ENCODE results near the gene ZW10.
"Not testable (repeated sequence)": the region's sequence is repeated elsewhere in the genome, so short reads cannot be mapped to it uniquely, and the experiment has no call there.

Gene ZW10

DNA sequence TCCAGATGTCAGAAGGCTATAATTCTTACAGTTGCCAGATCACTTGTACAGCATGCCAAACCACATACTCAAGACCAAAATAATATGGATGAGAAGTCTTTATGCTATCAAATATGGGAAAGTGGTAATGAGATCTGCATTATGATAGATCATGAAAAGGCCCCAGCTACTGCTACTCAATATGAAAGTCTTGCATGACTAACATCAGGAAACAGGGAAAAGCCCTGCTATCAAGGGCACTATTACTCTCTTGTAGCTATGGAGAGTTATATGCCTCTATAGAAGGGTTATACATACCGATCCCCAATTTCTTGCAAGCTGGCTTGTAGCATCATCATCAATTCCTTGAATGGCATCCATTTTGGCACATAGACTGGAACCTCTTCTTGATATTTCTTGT is 37.2 kb downstream of the ZW10 start:
- DNase-seq: no peak

DNA sequence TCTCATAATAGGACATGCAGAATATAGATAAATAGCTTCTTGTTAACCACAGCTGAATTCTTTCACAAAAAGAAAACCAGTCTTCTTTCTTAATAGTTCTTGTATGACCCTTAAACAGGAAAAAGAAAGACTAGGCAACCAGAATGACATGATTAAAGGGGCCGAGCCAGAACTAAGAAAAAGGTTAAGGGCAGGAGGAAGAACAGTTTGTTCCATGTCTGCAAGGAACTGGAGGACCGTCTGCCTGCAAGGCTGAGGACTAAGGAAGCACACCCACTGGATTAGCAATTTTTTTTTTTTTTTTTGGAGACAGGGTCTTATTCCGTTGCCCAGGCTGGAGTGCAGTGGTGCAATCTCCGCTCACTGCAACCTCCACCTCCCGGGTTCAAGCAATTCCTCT is 41.4 kb downstream of the ZW10 start:
- DNase-seq: no peak

DNA sequence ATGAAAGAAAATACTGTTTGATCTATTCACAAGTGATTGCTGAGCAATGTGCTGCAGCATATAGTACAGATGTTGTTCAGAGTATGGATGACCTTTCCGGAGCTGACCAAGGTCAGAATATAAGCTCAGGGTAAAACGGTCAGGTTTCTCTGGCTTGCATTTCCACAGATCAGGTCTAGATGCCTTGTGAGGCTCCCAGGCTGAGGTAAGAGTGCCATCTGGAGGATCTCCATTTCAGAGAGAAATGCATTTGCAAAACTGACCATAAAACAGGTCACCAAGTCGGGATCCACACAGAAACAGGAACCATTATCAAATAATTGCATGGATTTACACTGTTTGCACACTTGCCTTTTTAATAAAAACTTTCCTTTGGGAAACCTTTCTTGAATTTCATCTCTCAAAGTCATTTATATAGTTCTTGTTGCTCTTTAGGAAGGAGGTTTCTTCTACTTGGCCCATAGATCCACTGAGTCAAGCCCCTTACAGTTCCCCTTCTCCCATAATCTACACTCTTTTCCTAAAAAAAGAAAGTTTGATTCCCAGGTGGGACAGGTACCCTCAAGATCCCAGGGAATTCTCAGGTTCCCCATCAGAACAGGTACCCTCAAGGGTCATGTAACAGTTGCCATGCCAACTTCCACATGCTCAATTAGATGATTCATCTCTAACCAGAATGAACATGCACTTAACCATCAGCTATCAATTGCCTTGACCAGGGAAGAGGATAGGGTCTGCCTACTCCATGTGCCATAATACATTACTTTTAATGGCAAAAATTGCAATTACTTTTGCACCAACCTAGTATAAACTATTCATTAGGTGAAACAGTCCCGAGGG is 42.4 kb downstream of the ZW10 start:
- DNase-seq: peak; percentile 5

DNA sequence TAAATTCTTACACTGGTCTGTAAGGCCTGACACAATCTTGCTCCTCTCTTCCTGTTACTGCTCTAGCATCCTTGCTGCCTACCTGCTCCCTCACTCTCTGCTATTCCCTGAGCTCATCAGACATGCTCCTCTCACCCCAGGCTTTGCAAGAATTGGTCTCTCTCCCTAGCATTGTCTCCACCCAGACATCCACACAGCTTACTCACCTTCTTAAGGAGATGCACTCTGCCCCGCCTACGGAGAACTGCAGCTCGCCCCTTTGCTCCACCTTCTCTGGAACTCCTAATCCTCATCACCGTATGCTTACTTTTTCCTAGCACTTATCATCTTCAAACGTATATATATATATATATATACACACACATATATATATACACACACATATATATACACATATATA is 44.0 kb downstream of the ZW10 start:
- DNase-seq: no peak

DNA sequence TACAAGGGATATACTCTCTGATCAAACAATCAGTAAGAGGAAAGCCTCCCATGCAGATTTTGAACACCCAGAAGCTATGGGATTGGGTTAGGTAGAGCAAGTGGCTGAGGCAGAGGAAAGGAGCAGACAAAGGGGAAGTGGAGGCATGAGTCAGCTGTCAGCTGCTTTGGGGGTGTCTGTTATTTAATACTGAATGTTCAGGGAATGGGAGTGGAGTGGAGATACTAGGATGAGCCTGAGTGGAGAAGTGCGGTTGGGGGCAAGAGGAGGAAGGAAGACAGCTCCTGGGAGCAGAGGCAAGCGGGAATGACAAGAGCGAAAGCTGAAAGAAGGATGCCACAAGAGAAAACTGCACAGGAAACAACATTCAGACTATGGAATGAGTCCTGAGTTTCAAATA is 44.7 kb downstream of the ZW10 start:
- DNase-seq: no peak

DNA sequence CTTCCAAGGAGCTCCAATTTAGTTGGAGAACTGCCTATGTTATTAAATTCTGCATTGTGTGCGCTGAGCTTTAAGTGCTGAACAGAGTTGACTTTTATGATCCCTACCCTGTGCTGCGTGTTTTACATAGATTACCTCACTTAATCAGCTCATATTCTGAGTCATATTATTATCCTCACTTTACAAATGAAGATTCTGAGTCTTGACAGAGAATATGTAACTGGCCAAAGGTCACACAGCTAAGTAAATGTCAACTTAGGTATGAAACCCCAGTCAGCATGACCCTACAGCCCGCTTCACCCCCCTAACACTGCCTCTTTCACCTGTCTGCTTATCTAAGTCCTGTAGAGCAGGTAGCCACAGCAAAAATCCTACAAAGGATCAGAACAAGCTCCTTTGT is 47.6 kb downstream of the ZW10 start:
- no peak for DNase-seq

DNA sequence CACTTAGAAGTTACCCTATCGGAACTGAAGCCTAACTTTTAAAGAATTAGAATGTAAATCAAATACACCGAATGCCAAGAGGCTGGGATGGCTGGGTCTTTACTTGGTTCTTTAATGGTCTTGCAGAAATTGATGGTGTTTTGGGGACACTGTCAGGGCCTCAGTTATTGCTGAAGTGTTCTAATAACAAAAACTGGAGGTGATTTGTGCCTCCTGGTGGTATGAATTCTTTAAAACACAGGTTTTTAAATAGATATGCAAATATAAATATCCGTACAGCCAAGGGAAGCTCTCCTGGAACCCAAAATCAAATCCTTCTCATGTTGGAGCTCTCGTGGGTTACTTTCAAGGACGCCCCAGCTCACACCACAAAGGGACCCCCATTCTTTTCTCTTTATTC is 48.1 kb downstream of the ZW10 start:
- DNase-seq: no peak

DNA sequence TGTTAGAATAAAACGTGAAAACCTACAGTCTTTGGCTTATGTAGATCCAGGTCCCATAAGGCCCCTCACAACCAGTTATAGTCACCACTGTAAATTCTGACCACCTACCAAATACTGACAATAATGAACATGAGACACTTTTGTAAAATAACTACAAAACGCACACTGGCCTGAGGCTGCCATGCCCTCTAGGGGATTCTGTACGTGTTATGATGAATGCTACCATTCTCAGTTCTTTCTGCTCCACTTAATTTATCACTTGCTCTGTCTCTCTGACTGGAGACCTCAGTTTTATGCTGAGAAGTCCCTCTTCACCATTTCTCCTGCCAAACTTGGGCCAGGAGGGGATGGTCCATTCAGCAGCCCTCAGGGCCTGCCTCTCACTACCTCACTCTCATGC is 48.7 kb downstream of the ZW10 start:
- DNase-seq: no peak

DNA sequence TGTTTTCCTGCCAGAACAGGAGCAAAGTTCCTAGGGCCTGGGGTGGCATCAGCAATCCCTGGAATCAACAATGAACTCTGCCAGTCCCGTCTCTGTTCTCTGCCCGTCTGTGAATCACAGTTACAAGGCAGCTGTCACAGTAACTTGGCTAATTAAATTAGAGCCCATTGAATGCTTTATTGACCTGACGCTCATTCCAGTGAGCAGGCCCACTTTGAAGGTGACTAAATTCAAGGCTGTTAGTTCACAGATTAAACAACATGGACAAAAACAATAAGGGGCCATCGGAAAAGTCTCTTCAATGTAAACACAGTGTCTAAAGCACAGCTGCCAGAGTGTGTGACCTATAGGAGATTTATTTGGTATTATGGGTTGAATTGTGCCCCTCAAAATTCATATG is 49.7 kb downstream of the ZW10 start:
- no peak for DNase-seq

DNA sequence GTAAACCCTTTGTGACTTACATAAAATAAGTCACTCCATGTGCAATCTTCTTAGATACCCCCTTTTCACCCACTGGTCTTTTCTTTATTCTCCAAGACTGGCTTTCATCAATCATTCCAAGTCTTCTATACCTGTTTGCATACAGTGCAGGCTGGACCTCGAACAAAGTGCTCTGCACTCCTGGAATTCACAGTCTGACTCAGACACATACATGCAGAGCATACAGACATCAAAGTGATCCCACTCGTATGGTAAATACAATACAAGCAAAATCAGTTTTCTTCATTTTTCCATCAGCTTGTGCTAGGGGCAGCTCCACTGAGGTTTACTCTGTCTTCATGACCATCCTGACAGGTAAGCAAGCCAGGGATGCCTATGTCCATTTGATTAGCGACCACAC is 50.6 kb downstream of the ZW10 start:
- no peak for DNase-seq

DNA sequence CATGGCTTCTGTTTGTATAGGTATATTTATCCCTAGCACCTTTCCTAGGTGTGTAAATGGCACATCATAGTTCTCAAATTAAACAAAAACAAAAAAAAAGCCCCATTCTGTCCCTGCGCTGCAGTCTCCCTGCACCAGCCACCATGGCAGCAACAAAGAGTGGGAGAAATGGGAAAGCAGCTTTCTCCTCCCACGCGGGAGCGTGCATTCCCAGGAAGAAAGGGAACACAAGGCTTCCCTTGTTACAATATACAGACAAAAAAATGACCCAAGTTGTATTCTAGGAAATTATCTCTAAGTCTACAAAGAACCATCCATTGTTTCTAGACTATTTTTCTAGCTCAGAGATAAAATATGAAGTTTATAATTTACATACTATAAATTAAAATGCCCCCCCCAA is 51.3 kb downstream of the ZW10 start:
- DNase-seq: no peak

DNA sequence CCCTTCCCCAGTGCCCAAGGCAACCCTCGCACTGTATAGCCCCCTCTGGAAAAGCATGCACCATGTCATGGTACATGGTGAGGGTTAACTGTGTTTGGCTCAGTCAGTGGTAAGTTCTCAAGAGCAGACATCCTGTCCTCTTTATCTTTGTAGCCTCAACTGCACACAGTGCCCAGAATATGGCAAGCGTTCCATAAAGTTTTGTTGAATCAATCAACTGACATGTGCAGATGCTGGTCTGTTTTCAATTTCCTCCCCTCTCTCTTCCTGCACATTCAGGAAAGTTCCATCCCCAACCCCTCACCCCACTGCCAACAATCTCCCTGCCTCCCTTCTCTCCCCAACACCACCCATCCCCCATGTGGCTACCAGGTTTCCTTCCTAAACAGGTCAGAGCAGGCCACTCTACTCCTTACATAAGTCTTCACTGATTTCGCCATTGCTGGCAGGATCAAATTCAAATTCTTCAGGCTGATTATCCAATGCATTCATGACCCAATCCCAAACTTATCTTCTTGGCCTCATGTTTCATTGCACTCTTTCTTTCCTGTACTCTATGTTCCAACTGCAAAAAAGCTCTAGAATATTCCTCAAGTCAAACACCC is 51.9 kb downstream of the ZW10 start:
- DNase-seq: no peak

DNA sequence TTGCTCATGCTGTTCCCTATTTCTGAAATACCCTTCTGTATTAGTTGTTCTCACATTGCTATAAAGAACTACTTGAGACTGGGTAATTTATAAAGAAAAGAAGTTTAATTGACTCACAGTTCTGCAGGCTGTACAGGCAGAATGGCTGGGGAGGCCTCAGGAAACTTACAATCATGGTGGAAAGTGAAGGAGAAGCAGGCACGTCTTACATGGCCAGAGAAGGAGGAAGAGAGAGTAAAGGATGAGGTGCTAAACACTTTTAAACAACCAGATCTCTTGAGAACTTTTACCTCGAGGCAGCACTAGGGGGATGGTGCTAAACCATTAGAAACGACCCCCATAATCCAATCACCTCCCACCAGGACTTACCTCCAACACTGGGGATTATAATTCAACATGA is 53.0 kb downstream of the ZW10 start:
- not testable (repeated sequence) for DNase-seq

DNA sequence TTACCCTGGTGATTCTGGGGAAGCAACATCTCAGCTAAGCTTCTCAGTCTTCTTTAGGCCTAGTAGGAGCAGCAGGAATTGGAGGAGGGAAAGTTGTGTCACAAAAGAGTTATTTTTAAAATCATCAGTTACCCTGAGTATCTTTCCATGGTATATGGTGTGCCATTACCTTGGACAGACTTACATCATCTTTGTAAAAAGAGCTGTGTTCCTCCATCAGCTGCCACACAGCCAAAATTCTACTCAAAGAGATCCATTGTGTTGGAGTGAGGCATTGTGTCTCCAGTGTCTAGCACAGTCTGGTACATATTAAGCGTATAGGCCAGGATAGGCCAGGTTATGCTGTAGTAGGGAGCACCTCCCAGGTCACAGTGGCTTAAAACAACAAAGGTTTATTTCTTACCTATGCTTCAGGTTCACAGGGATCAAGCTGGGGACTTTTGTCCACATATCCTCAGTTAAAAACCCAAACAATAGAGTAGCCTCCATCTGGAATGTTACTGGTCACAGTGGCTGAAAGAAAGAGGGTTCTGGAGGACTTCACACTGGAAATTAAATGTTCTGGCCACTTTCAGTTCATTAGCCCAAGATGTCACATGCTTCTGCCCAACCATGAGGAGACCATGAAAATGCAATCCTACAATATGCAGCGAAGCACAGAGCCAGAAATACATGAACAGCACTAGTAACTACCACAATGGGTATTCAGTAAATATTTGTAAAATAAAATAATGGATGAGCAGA is 57.4 kb downstream of the ZW10 start:
- no peak for DNase-seq

DNA sequence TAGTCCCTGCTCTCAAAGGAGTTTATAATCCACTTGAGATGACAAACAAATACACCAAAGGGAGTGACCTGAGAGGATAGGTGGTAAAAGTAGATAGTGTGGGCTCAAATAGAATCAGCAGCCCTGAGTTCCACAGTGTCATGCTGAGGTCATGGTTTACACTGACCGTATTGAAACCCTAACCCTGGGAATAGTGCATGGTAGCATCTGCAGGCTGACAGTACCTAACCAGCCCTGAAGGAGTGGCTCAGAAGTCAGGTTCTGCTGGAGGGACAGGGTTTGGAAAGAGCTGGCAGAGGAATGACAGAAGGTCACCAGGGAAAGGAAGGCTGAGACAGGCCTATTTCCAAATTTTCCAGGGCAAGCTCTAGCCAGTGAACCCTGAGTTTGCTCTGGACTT is 58.2 kb downstream of the ZW10 start:
- no peak for DNase-seq

DNA sequence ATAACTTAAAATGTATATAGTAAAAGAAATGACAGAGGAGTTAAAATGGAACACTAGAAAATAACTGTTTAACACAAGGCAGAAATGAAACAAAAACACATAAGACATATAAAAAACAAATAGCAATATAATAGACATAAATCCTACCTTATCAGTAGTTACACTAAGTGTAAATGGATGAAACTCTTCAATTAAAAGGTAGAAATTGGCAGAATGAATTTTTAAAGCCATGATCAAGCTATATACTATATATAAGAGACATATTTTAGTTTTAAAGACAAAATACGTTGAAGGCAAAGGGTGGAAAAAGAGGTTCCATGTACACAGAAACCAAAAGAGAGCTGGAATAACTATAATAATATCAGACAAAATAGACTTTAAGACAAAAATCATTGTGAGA is 62.5 kb downstream of the ZW10 start:
- no peak for DNase-seq

DNA sequence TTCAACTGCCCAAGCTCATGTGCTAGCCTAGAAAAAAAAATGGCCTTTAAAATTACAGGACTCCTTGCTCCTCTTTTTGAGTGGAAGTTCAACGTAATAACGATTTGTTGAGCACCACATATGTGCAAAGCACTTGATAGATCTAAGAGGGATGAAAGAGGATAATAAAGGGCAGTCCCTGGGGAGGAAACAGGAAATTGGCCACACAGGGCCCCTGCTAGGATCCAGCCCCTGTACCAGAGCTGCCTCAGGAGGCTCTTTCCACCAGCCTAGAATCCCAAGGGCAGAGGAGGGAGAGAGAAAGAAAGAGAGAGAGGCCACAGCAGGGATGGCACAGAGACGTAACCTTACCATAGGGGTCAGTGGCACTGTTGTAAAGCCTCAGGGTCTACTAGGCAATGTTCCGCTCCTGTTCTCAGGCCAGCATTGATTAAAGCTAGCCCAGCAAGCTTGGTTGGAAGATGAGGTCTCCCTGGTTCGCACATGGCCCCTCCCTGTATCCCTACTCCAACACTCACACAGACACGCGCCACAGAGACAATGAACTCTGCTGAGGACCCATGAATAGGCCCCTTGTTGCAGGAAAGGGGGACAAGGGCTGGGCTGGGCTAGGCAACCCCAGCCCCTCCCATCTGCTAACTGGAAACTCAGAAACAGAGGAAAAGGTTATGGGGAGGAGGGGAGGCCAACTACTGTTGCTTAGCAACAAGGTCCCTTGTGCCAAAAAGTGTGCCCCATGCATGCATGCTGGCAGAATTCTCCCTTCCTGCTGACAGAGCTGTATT is 67.4 kb downstream of the ZW10 start, which contains the start of gene TMPRSS5:
Gene TMPRSS5 (minus strand): TSS at position 438 of the 785 bp plus-strand sequence. CDS start 84 bp downstream, at position 354.
- no peak for DNase-seq

DNA sequence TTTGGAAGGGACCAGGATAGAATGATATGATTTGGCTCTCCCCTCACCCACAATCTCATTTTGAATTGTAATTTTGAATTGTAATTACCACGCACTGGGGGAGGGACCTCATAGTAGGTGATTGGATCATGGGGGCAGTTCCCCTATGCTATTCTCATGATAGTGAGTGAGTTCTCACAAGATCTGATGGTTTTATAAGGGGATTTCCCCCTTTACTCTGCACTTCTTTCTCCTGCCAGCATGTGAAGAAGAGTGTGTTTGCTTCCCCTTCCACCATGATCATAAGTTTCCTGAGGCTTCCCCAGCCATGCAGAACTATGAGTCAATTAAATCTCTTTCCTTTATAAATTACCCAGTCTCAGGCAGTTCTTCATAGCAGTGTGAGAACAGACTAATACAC is 69.9 kb downstream of the ZW10 start:
- not testable (repeated sequence) for DNase-seq

DNA sequence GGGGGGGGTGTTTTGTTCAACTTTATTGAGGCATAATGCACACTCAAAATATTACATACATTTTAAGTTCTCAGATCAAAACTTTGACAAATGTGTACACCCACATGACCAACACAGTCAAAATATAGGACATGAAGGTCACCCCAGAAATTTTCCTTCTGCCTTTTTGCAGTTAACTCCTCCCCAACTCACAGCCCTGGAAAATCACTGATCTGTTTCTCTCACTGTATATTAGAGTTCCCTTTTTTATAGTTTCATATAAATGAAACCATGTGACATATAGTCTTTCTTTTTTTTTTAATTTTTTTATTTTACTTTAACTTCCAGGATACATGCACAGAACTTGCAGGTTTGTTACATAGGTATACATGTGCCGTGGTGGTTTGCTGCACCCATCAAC is 72.0 kb downstream of the ZW10 start:
- DNase-seq: no peak

DNA sequence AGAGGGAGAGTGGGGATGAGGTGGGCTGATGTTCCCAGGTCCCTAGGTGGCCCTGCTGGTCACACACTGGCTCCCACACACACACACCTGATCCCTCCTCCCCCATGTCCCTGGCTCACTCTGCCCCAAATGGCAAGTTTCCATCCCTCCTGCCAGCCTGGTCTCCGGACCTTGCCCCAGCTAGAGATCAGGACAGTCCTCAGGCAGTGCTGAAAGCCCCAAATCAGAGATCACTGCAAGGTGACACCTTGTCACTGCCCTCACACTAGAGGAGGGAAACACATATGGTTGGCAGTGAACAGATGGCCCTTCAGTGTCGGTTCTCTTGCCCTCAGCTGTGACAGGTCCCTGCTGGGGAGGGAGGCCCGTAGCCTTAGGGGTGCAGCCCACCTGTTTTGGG is 75.0 kb downstream of the ZW10 start:
- no peak for DNase-seq

DNA sequence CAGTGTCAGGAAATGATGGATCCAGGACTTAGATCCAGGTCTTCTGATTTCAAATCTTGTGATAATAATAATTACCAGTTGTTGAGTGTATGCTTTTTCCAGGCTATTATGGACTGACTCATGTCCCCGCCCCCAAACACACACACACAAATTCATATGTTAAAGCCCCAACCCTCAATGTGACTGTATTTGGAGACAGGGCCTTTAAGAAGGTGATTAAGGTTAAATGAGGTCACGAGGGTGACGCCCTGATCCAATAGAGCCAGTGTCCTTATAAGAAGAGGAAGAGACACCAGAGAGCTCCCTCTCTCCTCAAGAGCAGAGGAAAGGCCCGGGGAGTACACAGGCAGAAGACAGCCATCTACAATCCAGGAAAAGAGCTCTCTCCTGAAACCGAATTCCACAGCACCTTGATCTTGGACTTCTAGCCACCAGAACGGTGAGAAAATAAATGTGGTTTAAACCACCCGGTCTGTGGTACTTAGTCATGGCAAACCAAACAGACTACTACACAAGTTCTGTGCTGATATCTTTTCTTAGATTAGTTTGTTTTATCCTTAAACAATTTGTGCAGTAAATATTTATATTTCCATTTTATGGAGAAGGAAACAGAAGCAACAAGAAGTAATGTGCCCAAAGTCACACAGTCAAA is 75.6 kb downstream of the ZW10 start:
- DNase-seq: no peak

DNA sequence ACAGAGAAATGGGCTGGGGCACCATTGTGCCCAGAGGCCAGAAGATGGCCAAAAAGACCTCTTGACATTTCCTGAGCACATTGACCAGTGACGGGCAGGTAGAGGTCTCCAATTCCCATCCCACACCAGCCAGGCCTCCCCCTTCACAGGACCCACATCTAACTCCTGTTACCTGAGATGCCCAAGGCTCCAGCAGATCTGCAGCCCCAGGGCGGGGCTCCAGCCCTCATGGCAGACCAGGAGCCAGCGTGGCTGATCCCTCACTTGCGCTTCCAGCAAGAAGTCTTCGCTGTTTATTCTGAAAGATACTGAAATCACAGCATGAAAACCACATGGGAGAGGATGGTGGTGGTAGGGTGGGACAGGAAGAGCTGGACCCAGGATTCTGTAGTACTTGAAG is 76.4 kb downstream of the ZW10 start:
- DNase-seq: no peak

DNA sequence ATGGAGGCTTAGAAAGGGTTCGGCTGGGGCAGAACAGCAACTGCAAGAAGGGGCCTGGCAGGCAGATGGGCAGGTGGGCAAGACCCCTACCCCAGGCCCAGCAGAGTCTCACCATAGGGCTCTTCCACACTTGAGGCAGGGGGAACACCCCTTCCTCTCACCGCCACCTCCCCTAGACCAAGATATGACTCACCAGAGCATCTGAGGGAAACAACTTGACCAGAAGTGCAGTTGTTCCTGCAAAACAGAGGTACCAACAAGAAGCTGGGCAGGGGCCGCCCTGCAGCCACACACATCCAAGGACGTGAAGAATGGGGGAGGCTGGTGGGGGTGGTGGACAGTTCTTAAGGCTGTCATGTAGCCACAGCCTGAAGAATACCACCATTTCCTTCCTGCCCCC is 78.3 kb downstream of the ZW10 start:
- no peak for DNase-seq
